GOT3 (cell line): ENCODE measurements around the gene NTM.
"Not testable (repeated sequence)": the region's sequence is repeated elsewhere in the genome, so short reads cannot be mapped to it uniquely, and the experiment has no call there.

Experiments
- DNase-seq: peaks from one replicate; lab custom pipeline; 2025; ENCODE audit warnings: mixed read lengths; lab: John Stamatoyannopoulos, UW

The NTM gene

GRCh38 chr11:131370090-131370751 lies at the start of gene NTM:
Gene NTM (plus strand): TSS chr11:131370615.
- no peak for DNase-seq

DNA sequence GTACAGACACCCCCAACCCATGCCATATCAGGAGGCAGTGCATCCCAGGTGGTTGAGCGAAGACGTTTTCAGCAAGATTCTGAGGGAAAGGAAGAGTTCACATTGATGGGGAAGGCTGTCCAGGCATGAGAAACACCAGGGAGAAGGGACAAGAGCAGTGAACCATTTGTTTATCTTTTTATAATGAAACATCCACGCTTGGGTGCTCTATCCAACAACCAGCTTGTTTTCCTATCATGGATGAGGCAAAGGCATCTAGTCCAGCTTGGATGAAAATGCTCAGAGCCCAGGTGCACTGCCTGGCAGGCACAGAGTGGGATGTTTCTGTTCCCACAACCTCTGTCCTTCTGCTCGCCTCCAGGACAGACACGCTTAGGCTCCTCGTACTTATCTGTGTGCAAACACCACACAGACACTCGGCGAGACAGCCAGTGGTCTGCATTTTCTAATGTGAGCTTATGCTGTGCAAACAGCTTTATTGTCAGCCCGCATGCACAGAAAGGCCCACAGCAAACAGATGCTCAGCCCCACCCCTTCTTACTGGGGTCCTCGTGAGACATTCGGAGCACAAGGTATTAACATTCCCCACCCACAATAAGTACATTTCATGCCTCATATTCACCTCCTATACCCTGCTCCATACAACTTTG lies 45.4 kb upstream of the NTM start:
- DNase-seq: no peak

GRCh38 chr11:131326829-131327228 lies 43.6 kb upstream of the NTM start:
- DNase-seq: no peak

DNA sequence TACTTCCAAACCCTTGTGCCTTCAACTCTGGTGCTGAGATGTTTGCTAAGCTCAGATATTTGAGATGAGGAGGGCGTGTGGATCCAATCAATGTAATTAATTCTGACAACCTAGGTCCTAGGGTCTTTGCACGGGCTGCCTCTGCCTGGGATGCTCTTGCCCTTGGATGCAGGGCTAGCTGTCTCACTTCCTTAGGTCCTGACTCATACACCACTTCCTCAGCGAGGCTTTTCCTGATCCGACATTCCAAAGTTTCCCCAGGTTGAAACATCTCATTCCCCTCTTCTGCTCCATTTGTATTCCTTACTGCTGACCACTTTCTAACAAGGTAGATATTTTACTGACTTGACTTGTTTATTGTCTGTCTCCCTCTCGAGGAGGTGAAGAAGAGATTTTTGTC lies 43.0 kb upstream of the NTM start:
- no peak for DNase-seq

DNA sequence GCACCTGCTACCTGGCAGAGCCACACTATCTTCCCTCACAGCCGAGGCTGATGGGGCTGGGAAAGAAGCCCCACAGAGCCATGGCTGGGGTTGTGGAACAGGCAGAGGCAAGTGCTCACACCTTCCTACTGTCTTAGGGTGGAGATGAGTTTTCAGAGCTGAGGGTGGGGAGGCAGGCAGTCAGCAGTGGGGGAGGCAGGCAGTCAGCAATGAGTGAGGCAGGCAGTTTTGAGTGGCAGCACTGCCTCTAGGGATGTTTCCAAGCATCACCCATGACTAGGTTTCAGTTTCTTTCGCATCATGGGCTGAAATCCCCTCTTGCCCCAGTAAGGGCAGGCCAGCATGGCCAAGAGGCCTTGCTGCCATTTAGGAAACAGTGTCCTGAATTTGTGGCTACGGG lies 41.6 kb upstream of the NTM start:
- no peak for DNase-seq

DNA sequence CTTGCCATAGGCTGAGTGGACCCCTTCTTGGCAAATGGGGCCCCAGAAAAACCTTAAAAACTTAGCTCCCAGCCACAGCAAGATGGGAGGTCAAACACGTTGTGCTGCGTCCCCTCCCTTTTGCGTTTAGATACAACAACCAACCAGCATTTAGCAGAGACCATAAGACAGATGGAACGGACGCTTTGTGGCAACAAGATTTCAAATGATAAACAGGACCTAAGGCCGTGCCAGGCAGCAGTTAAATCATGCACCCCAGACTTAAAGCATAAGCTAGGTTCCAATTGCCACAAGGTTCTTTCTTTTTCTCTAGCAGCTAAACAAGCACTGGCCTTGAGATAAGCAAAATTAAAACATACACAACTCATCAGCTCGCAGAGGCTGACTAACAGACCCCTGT lies 39.4 kb upstream of the NTM start:
- DNase-seq: no peak

- no peak for DNase-seq
Measured at GRCh38 chr11:131331546-131331945, 38.9 kb upstream of the NTM start.

- DNase-seq: no peak
Measured at GRCh38 chr11:131334601-131335000, 35.8 kb upstream of the NTM start.

DNA sequence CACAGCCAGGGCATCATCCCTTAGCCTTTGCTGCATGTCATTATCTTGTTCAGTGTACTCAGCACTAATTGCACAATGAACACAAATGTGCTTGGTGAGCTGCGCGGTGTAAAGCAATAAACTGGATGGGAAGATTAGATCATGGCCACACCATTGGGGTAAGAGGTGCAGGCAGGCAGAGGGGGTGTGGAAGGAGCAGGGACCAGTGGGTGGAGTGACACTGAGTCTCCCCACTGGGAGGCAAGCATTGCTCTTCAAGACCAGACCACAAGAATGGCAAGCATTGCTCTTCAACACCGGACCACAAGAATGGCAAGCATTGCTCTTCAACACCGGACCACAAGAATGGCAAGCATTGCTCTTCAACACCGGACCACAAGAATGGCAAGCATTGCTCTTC lies 28.5 kb upstream of the NTM start:
- DNase-seq: not testable (repeated sequence)

GRCh38 chr11:131342442-131342841 lies 28.0 kb upstream of the NTM start:
- not testable (repeated sequence) for DNase-seq

DNA sequence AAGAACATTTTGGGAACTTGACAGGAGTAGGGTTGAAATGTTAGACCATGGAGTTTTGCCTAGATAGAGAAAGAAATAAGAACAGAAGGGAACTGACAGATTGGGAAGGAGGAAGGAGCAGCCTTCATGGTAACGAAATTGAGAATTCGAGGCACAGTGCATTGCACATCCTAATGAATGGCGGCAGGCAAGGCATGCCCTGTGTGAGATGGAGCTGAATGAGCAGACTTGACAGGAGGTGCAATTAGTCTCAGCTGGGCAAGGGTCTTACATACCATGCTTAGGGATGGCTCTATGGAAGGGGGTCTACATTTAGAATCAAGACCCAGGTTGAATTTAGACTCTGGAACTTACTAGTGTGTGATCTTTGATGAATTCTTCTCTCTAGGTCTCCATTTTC lies 25.0 kb upstream of the NTM start:
- DNase-seq: no peak

DNA sequence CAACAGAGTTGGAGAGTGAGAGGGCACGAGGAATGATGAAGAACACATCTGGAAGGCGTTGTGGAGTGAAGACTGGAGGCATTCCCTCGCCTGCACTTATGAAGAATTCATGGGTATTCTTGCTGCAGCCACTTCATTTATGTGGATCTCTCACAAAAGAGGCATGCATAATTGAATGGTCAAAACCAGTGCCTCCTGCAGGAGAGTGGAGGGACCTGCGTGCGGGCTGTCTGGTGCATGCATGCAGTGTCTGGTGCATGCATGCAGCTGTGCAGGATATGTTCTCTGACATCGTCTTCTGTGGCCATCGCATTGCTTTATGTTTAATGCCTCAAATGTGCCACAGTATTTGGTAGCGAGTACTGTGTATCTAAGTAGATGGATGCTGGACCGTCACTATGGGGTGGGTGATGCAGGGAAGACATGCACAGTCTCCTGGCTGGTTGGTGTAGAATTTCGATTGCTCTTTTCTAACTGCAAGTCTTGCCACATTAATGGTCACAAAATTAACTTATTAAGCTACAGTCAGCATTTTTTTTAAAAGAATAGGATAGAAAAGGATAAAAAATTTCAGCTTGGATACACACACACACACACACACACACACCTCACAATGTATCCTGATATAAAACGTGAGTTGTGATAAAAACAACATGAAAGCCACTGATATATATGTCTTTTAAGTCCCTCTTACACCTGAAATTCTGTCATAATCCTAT lies 20.9 kb upstream of the NTM start:
- no peak for DNase-seq

GRCh38 chr11:131350872-131351271 lies 19.5 kb upstream of the NTM start:
- DNase-seq: no peak

GRCh38 chr11:131351848-131352247 lies 18.6 kb upstream of the NTM start:
- no peak for DNase-seq

GRCh38 chr11:131353766-131354165 lies 16.6 kb upstream of the NTM start:
- no peak for DNase-seq

GRCh38 chr11:131354251-131354701 lies 16.1 kb upstream of the NTM start:
- no peak for DNase-seq

- no peak for DNase-seq
Measured at GRCh38 chr11:131356206-131356605, 14.2 kb upstream of the NTM start.

DNA sequence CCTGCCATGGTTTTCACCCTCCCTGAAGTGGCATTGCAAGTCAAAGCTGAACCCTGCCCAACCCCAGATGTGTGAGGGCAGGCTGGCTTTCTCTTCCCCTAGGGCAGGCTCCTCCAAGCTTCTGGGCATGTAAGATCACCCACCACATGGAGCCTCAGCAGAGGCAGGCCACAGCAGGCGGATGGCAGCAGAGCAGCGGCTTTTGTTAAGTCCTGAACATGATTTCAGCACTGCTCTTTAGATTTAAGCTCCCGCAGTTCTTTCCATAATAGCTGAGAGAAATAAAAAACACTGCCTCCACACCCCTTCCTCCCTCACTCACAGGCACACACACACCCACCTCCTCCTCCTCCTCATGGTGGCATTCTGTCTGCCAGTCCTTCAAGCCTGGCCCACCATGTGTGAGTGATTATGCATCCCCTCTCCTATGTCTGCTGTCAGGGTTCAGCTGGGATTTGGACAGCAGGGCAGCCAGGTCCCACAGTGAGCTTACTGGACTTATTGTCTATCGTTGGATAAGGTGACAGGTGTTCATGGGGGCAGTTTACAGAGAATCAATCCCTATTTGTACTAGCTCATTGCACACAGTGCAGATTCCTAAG lies 5.0 kb upstream of the NTM start:
- no peak for DNase-seq

DNA sequence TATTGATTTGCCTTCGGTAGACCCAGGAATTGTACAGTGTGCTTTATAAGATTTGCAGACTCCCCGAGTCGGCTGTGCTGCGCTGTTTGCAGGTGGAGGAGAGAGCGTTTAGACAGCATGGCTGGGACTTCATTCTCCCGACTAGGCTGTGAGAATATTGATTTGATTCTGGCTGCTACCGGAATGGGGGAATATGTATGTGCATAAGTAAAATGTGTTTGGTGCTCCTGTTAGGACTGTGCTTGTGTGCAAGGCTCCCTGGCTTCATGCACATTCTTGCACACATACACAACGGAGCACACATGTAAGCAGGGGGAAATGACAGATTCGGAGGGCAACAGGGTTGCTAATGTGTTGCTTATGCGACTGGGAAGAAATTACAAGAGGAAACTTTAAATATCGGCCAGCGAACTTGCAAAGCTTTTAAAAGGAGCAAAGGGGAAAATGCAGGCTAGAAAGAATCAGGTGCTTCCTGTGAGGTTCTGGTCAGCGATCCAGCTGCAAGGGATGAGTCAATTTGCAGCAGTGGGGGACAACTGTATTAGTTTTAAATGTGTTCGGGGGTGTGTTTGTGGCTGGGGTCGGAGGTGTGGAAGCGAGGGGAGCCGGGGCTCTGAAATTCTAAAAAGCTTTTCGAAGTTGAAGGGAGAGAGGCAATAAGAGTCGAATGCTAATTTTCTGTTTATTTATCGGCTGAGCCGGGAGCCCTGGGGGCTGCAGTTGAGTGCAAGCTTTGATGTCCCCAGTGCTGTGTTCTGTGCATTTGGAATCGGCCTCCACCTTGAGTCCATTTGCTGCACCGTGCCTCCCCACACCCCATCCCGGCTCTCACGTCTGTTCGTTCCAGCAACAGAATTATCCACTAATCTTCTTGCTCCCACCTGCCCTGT lies 731 bp downstream of the NTM start:
- no peak for DNase-seq

- DNase-seq: no peak
Measured at GRCh38 chr11:131371791-131372104, 1.3 kb downstream of the NTM start.

- DNase-seq: no peak
Measured at GRCh38 chr11:131372234-131372962, 2.0 kb downstream of the NTM start.
